ENCODE results near the gene GCHFR.
A peak's percentile ranks its signal among the peaks of the same experiment; 100 is the strongest.

The GCHFR gene

DNA sequence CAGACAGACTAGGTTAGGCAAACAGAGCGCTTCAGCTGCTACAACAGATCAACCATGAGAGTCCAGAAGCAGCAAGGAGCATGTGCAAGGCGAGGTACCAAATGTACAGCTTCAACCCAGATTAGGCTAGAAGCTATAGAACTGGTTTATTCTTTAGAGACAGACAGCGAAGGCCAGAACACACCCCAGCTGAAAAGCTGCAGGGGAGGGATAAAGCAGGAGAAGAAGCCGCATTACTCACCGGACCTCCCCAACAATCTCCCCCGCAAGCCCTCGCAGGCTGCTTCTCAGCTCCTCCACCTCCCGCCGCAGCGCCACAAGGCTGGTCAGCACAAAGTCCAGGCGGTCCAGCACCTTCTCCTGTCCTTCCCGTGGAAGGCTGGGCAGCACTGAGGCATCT, 12.1 kb upstream of the GCHFR start:
- no peak for DNase-seq (ENCODE audit: low read depth)
- H3K4me3 ChIP-seq (ENCODE audit: low read depth, low read length), result no peak overlapping the region
- TF ChIP-seq, protein P1, sequence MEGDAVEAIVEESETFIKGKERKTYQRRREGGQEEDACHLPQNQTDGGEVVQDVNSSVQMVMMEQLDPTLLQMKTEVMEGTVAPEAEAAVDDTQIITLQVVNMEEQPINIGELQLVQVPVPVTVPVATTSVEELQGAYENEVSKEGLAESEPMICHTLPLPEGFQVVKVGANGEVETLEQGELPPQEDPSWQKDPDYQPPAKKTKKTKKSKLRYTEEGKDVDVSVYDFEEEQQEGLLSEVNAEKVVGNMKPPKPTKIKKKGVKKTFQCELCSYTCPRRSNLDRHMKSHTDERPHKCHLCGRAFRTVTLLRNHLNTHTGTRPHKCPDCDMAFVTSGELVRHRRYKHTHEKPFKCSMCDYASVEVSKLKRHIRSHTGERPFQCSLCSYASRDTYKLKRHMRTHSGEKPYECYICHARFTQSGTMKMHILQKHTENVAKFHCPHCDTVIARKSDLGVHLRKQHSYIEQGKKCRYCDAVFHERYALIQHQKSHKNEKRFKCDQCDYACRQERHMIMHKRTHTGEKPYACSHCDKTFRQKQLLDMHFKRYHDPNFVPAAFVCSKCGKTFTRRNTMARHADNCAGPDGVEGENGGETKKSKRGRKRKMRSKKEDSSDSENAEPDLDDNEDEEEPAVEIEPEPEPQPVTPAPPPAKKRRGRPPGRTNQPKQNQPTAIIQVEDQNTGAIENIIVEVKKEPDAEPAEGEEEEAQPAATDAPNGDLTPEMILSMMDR (IDR thresholded peaks at IDR 0.05; ENCODE audit: control insufficient read depth, extremely low read depth, insufficient read depth), result no peak

DNA sequence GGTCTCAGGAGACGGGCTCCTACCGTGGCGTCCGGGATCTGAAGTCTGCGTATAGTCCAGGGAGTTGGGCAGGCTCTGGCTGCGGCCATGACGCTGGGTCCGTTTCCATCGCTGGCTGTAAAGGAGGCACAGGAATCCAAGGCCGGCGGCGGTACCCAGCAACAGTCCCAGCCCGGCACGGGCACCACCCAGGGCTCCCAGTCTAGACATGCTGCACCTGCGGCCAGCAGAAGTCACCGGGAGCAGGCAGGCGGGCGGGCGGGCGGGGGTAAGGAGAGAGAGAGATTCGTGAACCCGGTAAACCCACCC, 9.3 kb upstream of the GCHFR start:
- no peak for DNase-seq (ENCODE audit: low read depth)
- TF ChIP-seq, protein P1 (IDR thresholded peaks at IDR 0.05; ENCODE audit: control insufficient read depth, extremely low read depth, insufficient read depth), result no peak
- peak overlapping the region; percentile 99 for H3K4me3 ChIP-seq (ENCODE audit: low read depth, low read length)

DNA sequence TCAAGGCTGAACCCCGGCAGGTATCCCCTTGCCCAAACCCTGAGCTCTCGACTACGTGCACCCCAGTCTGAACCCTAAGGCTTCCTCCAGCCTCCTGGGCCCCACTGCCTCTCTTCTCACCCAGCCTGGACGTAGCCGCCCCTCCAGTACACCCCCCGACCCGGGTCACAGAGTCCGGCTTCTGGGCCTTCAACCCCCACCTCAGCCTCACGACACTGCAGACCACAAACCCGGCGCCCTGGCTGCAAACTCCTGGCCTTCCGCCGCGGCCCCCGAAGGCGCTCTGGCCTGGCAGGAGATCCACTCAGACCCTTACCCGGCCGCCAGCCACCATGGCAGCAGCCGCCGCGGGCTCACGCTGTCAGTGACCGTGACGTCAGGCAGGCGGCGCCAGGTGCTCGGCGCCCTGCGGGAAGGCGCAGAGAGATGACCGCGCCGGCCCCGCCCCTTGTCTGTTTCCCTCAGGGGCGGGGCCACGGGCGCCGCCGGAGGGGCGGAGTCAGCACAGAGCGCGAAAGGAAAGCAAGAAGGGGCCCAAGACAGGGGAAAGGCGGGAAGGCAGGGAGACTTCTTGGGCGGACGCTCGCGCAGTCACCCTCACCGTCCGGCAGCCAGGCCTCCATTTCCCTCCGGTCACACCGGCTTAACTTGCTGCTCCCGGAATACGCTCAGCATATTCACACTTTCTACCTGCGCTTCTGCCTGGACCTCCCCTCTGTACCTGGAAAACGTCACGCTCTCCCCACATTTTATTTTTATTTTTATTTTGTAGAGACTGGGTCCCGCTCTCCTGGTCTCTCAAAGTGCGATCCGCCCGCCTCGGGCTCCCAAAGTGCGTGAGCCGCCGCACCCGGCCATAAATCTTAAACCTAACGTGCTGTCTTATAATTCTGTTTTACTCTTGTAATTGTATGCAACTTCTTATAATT, 8.7 kb upstream of the GCHFR start, which contains the start of gene RMDN3:
Gene RMDN3, minus strand, starts transcription at position 372 of the 929 bp plus-strand sequence. CDS start 471 bp downstream, outside the sequence.
- peak within 1 kb of the TSS; percentile 99 for H3K4me3 ChIP-seq (ENCODE audit: low read depth, low read length)
- TF ChIP-seq, protein P1 (IDR thresholded peaks at IDR 0.05; ENCODE audit: control insufficient read depth, extremely low read depth, insufficient read depth), result no peak
- DNase-seq (ENCODE audit: low read depth), result peak; percentile 63

DNA sequence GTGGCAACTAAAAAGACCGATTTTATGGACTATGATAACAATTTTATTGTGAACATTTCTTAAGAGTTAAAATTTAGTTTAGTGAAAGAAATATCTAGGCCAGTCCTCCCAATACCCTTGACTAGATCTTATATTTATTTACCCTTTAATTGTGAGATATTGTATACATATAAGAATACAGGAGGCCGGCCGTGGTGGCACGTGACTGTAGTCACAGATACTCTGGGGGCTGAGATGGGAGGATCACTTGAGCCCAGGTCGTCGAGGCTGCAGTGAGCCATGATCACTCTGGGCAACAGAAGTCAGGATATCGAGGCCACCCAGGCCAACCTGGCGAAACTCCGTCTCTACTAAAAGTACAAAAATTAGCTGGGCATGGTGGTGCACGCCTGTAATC, 8.1 kb upstream of the GCHFR start:
- H3K4me3 ChIP-seq (ENCODE audit: low read depth, low read length), result peak overlapping the region; percentile 99
- DNase-seq (ENCODE audit: low read depth), result no peak
- TF ChIP-seq, protein P1 (IDR thresholded peaks at IDR 0.05; ENCODE audit: control insufficient read depth, extremely low read depth, insufficient read depth), result no peak

DNA sequence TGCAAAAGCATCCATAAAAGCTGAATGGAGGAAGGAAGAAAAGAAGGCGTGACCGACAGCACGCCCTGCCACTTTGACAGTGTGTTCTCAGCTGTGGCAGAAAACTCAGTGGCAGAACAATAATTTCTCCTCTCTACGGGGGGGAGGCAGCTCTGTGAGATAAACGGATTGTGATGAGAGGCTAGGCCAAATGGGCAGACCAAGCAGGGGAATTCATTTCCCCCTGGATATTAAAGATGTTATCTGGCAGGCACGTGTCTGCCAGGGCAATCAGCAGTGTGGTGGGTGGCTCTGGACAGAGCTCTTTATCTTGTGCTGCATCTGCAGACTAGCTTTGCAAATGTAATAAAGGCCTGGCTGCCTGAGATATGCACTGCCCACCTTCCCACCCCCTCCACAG, 6.9 kb upstream of the GCHFR start:
- H3K4me3 ChIP-seq (ENCODE audit: low read depth, low read length), result no peak overlapping the region
- TF ChIP-seq, protein P1 (IDR thresholded peaks at IDR 0.05; ENCODE audit: control insufficient read depth, extremely low read depth, insufficient read depth), result no peak
- no peak for DNase-seq (ENCODE audit: low read depth)

DNA sequence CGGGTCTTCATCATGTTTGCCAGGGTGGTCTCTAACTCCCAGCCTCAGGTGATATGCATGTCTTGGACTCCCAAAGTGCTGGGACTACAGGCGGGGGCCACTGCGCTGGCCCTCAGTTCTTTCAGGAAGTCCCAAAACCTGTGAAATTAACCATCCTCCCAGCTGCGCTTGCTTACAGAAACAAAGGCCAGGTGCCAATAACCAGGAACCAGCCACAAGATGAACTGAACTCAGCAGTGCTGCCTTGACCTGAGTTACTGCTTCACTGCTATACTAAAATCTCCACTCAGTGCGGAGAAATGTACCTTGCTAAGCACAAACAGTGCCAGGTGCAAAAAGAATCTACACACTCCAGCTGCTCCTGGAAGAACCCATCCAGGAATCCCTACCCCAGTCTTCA, 3.9 kb upstream of the GCHFR start:
- no peak for DNase-seq (ENCODE audit: low read depth)
- H3K4me3 ChIP-seq (ENCODE audit: low read depth, low read length), result no peak overlapping the region
- TF ChIP-seq, protein P1 (IDR thresholded peaks at IDR 0.05; ENCODE audit: control insufficient read depth, extremely low read depth, insufficient read depth), result no peak
